Rectal smooth muscle tissue (tissue), 1 donor: ENCODE data around the gene PARD6G.

Experiments used
- H3K27ac ChIP-seq: one replicate; pipeline ENCODE4 v1.7.0; 2013; ENCODE audit warnings: low read depth, low read length, inconsistent platforms
- H3K27me3 ChIP-seq: one replicate; pipeline ENCODE4 v1.7.0; 2013; ENCODE audit warnings: low read length; ENCODE audit not compliant: control insufficient read depth, insufficient read depth
- H3K36me3 ChIP-seq: one replicate; pipeline ENCODE4 v1.7.0; 2013; ENCODE audit warnings: low read length; ENCODE audit not compliant: control insufficient read depth, insufficient read depth
- H3K4me1 ChIP-seq: one replicate; pipeline ENCODE4 v1.7.0; 2013; ENCODE audit warnings: low read length; ENCODE audit not compliant: control insufficient read depth, insufficient read depth
- H3K4me3 ChIP-seq: one replicate; pipeline ENCODE4 v1.7.0; 2013; ENCODE audit warnings: low read length
- H3K9ac ChIP-seq: one replicate; pipeline ENCODE4 v1.7.0; 2013; ENCODE audit warnings: low read length

PARD6G gene

DNA sequence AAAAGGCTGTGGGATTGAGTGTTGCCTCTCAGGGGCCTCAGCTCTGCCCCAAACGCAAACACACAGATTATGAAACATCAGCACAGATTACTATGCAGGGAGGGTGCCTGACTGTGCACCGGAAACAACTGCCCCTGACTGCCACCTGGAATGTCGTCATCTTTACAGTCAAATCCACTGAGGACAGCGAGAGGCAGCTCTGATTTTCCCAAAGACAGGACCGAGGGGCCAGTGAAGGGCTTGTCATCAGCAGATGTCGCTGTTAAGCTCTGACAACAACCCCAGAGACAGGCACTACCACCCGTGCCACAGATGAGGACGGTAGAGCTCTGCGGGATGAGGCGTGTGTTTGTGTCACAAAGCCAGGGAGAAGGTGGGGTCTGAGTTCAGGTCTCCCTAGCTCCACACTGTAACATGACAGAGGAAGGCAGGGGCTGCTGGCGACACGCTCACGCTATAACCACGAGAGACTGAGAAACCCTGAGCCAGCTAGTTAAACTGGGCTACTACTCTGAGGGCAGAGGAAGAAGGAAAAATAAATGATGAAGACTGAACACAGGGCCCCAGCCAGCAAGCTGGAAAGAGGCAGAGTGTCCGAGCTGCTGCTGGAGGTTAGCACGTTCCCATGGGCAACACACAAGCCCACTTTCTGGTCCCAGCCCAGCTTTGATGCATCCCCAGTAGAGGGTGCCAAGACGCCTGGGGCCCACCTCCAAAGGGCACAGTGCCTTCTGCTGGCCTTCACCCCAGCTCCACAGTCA lies 47.0 kb downstream of the PARD6G start:
- H3K27ac ChIP-seq = peak overlapping the region; percentile 9
- no peaks in the 10 kb centered on the region for H3K4me1 ChIP-seq
- H3K4me3 ChIP-seq = no peak overlapping the region
- no peaks in the 10 kb centered on the region for H3K27me3 ChIP-seq
- no peak overlapping the region for H3K9ac ChIP-seq
- no peaks in the 10 kb centered on the region for H3K36me3 ChIP-seq

DNA sequence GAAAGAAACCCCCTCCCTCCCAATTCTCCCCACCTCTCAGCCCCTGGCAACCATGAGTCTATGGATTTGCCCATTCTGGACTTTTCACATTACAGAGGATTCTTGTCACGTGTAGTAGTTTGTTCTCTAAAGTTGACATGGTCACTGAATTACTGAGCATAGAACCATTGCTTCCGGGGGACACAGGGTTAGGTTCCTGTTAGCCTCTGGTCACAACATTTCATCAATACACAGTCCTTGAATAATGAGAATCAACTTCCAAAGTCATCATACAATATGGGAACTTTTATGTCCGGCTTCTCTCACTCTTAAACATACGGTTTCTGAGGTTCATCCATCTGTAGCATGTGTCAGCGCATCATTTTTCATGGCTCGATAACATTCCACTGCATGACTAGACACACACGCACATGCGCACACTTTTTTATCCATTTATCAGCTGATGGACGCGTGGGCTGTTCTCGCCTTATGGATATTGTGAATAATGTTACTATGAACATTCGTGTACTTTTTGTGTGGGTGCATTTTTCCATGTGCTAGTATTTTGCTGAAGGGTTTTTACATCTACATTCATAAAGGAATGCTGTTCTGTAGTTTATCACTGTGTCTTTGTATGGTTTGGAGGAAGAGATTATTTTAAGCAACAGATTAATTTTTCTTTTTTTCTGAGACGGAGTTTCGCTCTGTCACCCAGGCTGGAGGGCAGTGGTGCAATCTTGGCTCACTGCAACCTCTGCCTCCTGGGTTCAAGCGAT lies 48.1 kb downstream of the PARD6G start:
- Histone ChIP-seq H3K27ac (no peak overlapping the region), H3K4me1 (no peaks in the 10 kb centered on the region), H3K36me3 (no peaks in the 10 kb centered on the region), H3K9ac (no peak overlapping the region), H3K27me3 (no peaks in the 10 kb centered on the region), H3K4me3 (no peak overlapping the region)

DNA sequence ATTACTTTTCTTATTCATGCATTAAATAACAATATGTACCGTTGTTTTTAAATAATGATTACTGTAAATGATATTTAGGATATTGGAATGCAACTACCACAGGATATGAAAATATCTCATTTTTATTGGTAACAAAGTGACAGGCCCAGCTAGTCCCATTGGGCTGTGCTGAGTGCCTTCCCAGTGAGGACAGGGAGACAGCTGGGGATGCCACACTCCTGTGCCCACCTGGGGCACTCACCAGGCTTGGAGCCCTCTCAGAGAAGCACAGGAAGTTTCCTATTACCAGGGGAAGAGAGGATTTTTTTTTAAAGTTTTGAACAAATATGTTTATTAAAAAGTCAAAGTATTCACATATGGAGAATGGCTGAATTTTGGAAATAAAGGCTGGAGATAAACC lies 48.9 kb downstream of the PARD6G start:
- H3K9ac ChIP-seq = no peak overlapping the region
- H3K27me3 ChIP-seq = no peaks in the 10 kb centered on the region
- no peaks in the 10 kb centered on the region for H3K36me3 ChIP-seq
- no peak overlapping the region for H3K27ac ChIP-seq
- no peak overlapping the region for H3K4me3 ChIP-seq
- no peaks in the 10 kb centered on the region for H3K4me1 ChIP-seq

DNA sequence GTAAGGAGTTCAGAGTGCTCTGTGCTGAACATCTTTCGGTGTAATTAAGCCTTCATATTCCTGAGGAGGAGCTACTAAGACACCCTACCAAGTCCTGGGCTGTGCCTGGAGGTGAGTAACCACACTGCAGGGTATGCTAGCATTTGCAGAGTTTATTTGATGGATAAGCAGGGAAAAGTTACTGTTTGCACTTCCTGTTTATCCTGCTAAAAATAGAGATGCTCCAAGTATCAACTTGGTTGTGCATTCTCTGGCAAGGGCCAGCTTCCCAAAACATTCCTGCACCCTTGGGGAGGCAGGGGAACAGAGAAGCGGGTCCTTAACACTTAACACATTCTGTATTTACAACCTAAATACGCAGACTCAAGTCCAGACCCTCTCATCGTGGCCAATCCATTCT lies 49.8 kb downstream of the PARD6G start:
- H3K36me3 ChIP-seq = no peaks in the 10 kb centered on the region
- H3K27ac ChIP-seq = no peak overlapping the region
- no peak overlapping the region for H3K4me3 ChIP-seq
- H3K4me1 ChIP-seq = no peaks in the 10 kb centered on the region
- no peak overlapping the region for H3K9ac ChIP-seq
- H3K27me3 ChIP-seq = no peaks in the 10 kb centered on the region

DNA sequence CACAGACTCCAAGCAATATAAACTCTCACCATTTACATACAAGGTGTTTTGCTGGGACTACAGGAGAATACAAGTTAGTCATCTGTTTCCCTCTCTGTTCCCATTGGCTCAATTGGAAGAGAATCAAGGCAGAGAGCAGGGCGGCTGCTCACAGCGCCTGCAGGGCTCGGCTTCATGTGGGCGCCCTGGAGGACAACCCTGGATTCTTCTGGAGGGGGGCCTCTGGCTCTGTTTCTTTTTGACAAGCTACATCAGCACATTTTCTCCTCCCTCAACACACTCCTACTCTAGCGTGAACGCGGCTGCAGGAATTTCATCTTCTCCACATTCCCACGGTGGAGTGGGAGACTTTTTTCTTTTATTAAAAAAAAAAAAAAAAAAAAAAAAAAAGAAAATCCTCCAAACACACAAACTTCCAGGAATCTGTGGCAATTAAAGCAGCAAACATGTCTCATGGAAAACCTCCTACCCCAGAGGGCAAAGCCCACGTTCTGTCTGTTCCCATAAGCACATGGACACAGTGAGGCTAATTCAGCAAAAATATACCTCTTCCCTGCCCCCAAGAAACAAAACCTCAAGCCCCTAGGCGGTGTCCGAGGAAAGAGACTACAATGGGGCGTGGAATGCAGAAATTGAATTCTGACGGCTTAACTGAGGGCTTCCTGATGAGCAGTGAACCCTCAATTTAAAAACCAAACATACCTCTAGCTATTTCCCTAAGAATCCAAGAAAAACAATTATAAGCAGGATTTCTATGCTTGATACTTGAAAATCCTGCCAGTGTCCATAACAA lies 50.6 kb downstream of the PARD6G start:
- H3K36me3 ChIP-seq = no peaks in the 10 kb centered on the region
- H3K4me3 ChIP-seq = no peak overlapping the region
- H3K27me3 ChIP-seq = no peaks in the 10 kb centered on the region
- no peaks in the 10 kb centered on the region for H3K4me1 ChIP-seq
- H3K27ac ChIP-seq = no peak overlapping the region
- H3K9ac ChIP-seq = no peak overlapping the region

DNA sequence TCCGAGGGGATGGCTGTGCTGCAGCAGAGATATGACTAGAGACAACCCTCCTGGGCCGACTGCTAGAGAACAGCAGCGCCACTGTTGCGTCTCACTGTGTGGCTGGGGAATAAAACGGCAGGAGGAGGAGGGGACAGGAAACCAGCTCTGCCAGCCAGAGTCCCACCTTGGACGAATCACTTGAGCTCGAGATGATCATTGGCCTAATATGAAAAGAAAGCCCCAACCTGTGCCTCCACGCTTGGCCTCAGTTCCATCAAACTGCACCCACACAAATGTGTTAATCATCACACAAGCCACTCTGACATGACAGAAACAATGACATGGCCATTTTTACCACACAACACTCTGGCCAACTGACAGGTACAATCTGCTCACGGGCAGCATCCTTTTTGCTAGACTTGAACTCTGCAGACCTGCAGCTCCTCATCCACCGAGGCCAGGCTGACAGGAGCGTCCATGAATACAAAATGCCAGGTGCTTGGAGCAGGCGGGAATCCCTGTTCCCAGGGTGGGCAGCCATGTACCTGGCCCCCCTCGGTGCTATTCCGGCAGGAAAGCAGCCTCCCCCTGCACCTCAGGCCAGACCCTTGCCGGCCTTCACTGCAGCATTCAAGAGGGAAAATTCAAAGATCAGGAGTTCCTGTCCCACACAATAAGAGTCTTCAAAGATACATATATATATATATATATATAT lies 52.3 kb downstream of the PARD6G start:
- no peaks in the 10 kb centered on the region for H3K36me3 ChIP-seq
- H3K27me3 ChIP-seq = no peaks in the 10 kb centered on the region
- no peak overlapping the region for H3K4me3 ChIP-seq
- no peak overlapping the region for H3K27ac ChIP-seq
- no peak overlapping the region for H3K9ac ChIP-seq
- H3K4me1 ChIP-seq = no peaks in the 10 kb centered on the region

DNA sequence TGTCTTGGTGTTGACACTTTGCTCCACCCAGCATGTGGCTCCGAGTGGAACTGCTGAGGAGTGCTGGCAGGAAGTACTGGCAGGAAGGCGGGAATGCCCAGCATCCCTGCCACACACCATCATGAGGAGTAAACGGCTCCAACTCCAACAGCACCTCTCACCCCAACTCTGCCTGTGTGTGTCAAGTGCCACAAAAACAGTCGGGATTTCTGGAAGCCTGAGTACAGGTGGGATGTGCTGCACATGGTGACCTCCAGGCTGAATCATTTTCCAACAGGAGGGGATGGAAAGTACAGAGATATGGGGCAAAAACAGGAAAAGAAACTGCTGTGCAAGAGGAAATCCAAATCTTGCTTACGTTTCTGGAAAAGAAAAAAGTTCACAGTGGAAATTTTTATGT lies 53.6 kb downstream of the PARD6G start:
- Histone ChIP-seq H3K36me3 (no peaks in the 10 kb centered on the region), H3K9ac (no peak overlapping the region), H3K4me1 (no peaks in the 10 kb centered on the region)

DNA sequence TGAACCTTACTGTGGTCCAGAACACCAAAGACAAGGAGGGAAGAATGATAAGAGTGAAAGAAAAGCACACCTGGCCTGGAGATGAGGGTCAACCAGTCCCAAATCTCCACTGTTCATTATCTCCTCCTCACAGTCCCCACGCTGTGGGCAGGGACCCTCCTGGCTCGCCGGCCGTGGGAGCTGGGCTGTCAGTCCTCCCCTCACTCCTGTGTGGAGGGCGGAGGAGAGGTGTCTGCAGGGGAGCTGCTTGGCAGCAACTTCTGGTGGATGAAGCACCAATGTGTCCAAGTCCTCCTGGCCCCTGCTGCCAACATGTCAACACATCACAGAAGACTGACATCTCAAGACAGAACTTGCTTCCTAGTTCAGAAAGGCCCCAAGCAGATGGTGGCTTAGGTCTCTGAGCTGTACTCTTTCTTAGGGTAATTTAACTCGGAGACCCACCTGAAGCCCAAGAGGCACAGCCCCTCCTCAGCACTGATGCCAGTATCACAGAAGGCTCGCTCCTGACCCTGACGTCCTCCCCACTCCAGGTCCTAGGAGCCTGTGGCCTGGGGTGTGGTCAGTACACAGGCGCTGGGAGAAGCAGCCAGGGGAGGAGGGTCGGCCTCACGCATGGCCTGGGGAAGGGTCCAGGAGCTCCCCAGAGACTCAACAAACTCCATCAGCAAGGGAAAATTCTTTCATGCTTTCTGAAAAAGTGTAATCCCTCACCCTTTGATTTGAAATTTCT lies 54.5 kb downstream of the PARD6G start:
- Histone ChIP-seq H3K27ac (no peak overlapping the region), H3K27me3 (no peaks in the 10 kb centered on the region), H3K9ac (no peak overlapping the region), H3K36me3 (no peaks in the 10 kb centered on the region), H3K4me1 (no peaks in the 10 kb centered on the region), H3K4me3 (no peak overlapping the region)

More for the DNA sequence above, 53.6 kb downstream of the PARD6G start:
- Histone ChIP-seq H3K4me3 (no peak overlapping the region), H3K27ac (no peak overlapping the region), H3K27me3 (no peaks in the 10 kb centered on the region)

DNA sequence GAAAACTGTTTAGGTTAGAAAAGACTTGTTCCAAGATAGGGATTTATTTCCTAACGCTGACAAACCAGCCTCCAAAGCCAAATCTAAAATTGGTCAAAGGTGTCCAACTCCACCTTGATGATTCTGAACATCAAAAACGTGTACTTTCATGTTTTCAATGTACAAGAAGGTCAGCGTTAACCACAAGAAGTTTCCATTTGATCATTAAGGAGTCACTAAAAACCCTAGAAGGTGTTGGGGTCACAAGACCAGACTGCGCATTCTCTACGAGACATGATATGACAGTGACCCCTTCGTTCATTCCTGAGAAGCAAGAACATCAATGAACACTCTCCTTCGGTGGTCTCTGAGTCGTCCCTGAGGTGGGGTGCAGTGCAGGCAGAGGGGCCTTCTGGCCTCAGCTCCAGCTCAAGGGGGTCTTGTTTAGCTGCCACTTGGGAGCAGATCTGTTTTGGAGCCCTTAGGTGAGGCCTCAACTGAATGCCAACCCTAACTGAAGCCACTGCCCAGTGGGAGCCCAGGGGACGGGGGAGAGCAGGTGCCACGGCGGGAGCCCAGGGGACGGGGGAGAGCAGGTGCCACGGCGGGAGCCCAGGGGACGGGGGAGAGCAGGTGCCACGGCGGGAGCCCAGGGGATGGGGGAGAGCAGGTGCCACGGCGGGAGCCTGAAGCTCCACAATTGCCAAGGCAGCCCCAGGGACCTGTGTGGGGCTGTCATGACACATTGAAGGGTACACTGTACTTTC lies 55.2 kb downstream of the PARD6G start:
- Histone ChIP-seq H3K27ac (no peak overlapping the region), H3K4me3 (no peak overlapping the region), H3K9ac (no peak overlapping the region), H3K36me3 (no peaks in the 10 kb centered on the region), H3K27me3 (no peaks in the 10 kb centered on the region), H3K4me1 (no peaks in the 10 kb centered on the region)

DNA sequence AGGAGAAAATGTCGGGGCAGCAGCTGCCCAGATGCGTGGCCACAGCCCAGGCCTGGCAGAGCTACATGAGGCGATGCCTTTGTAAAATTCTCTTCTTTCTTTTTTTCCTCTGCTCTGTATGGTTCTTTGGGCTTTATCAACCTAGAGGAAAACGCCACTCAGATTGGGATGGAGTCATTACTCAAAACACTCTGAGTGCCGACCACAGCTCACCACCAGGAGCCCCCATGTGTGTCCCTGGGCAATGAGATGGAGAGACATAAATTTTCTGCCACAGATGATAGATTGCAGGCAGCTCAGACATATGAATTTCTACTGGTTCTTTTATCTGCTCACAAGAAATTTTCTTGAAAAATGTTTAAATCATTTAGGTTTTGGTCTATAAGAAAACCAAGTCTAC lies 56.0 kb downstream of the PARD6G start:
- H3K4me1 ChIP-seq = no peaks in the 10 kb centered on the region
- H3K27me3 ChIP-seq = no peaks in the 10 kb centered on the region
- H3K9ac ChIP-seq = no peak overlapping the region
- H3K4me3 ChIP-seq = no peak overlapping the region
- H3K27ac ChIP-seq = no peak overlapping the region
- H3K36me3 ChIP-seq = no peaks in the 10 kb centered on the region

DNA sequence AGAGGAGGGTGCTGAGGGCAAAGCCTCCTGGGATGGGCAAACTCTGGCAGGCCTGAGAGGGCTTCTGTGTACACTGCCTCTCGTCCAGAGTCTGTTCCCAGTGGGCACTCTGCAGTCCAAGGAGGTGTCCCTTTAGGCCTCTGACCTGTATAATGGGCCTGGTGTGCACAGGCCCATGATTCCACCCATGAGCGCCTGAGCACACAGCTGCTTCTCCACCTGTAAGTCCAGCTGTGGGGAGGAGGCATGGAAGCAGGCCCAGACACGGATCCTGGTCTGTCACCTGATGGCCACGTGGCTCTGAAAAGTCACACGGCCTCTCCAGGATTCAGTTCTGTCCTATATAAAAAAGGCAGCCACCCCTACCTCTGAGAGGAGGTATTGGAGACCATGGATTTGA lies 57.0 kb downstream of the PARD6G start:
- Histone ChIP-seq H3K36me3 (no peaks in the 10 kb centered on the region), H3K27ac (no peak overlapping the region), H3K9ac (no peak overlapping the region), H3K4me1 (no peaks in the 10 kb centered on the region), H3K4me3 (no peak overlapping the region), H3K27me3 (no peaks in the 10 kb centered on the region)
